Naive thymus-derived CD4-positive, alpha-beta T cell (primary cell): ENCODE data around the gene ARL5B. TPM values are rescaled to one million over a fixed set of nuclear protein-coding genes. Genes with fewer than 3 reads are reported as not detected.
A peak's percentile ranks its signal among the peaks of the same experiment; 100 is the strongest.
"Not testable (repeated sequence)": the region's sequence is repeated elsewhere in the genome, so short reads cannot be mapped to it uniquely, and the experiment has no call there.

Experiments used
- ATAC-seq: fragments of 150-1000 bp; cut with Tn5 transposase; 2 replicates; pipeline ENCODE4 v1.10.0; 2021; ENCODE audit warnings: mild to moderate bottlenecking, moderate library complexity
- CTCF ChIA-PET: fragments of 350-600 bp; sonication (Branson Sonifier 250); formaldehyde crosslinking; loops from one replicate; lab custom pipeline; 2021; ENCODE audit warnings: antibody characterized with exemption; lab: Charles Lee
- POLR2A ChIA-PET: fragments of 350-600 bp; sonication (Branson Sonifier 250); formaldehyde crosslinking; loops from one replicate; lab custom pipeline; 2021; ENCODE audit warnings: antibody characterized with exemption, inconsistent platforms; lab: Charles Lee
- DNase-seq, 9 donors: peaks; one replicate each; pipeline versions ENCODE4 v3.0.0 to v3.0.0-alpha.2; 2020 to 2022; ENCODE audit warnings: mixed read lengths in 1 of 9
- H3K27ac ChIP-seq: one replicate; pipeline ENCODE4 v1.7.0; 2013; ENCODE audit warnings: mild to moderate bottlenecking, low read depth, low read length, moderate library complexity
- H3K27me3 ChIP-seq, 2 donors: one replicate each; pipeline ENCODE4 v1.7.0; 2013; ENCODE audit warnings: low read length in 2 of 2, mild to moderate bottlenecking in 2 of 2, moderate library complexity in 2 of 2; ENCODE audit not compliant: control insufficient read depth in 2 of 2, insufficient read depth in 2 of 2
- H3K36me3 ChIP-seq, 3 experiments: 1 replicate in 2 of 3; 2 replicates in 1 of 3; pipeline ENCODE4 v1.7.0; 2013; ENCODE audit warnings: low read length in 3 of 3, mild to moderate bottlenecking in 3 of 3, moderate library complexity in 1 of 3; ENCODE audit not compliant: insufficient read depth in 3 of 3, control insufficient read depth in 2 of 3
- H3K4me1 ChIP-seq, 2 donors: one replicate each; pipeline ENCODE4 v1.7.0; 2013; ENCODE audit warnings: low read length in 2 of 2, mild to moderate bottlenecking in 2 of 2, moderate library complexity in 1 of 2; ENCODE audit not compliant: control insufficient read depth in 2 of 2, insufficient read depth in 2 of 2
- H3K4me3 ChIP-seq: 2 replicates; pipeline ENCODE4 v1.7.0; 2013; ENCODE audit warnings: mild to moderate bottlenecking, low read length
- H3K9me3 ChIP-seq, 3 experiments: 1 replicate in 2 of 3; 2 replicates in 1 of 3; pipeline ENCODE4 v1.7.0; 2013; ENCODE audit warnings: low read length in 3 of 3; ENCODE audit not compliant: control insufficient read depth in 2 of 3
- H3K27ac Mint-ChIP-seq, 9 donors: one replicate each; pipeline ENCODE4 v1.8.0; 2020 to 2022; ENCODE audit warnings: mixed read lengths in 9 of 9, mild to moderate bottlenecking in 8 of 9, moderate library complexity in 5 of 9, inconsistent platforms in 2 of 9
- H3K27me3 Mint-ChIP-seq, 5 donors: one replicate each; pipeline ENCODE4 v1.8.0; 2021 to 2022; ENCODE audit warnings: mixed read lengths in 5 of 5, mild to moderate bottlenecking in 1 of 5
- H3K36me3 Mint-ChIP-seq, 5 donors: one replicate each; pipeline ENCODE4 v1.8.0; 2020 to 2022; ENCODE audit warnings: mixed read lengths in 5 of 5, mild to moderate bottlenecking in 3 of 5, inconsistent platforms in 1 of 5
- H3K4me1 Mint-ChIP-seq, 7 donors: one replicate each; pipeline ENCODE4 v1.8.0; 2020 to 2022; ENCODE audit warnings: mixed read lengths in 7 of 7, mild to moderate bottlenecking in 3 of 7, inconsistent platforms in 1 of 7
- H3K4me3 Mint-ChIP-seq, 10 donors: one replicate each; pipeline ENCODE4 v1.8.0; 2020 to 2022; ENCODE audit warnings: mild to moderate bottlenecking in 10 of 10, mixed read lengths in 10 of 10, moderate library complexity in 6 of 10, inconsistent platforms in 2 of 10
- H3K9me3 Mint-ChIP-seq, 11 donors: one replicate each; pipeline ENCODE4 v1.8.0; 2020 to 2022; ENCODE audit warnings: mixed read lengths in 11 of 11, mild to moderate bottlenecking in 4 of 11, inconsistent platforms in 1 of 11, moderate library complexity in 1 of 11
- intact Hi-C, 2 donors: fragments of 100-400 bp; cut with micrococcal nuclease; formaldehyde crosslinking; loops; one replicate each; pipeline ENCODE4 v1.15.1; 2023
- polyA plus RNA-seq, 2 donors: library from polyadenylated mRNA; unstranded; fragments of 300-500 nt; fragmentation: Illumina TruSeq; gene quantifications; one replicate each; pipeline ENCODE4 v1.2.3, GENCODE V29; 2021
- total RNA-seq, 6 experiments: library from RNA in 5 of 6; stranded (reverse) in 5 of 6; gene quantifications; 1 replicate in 5 of 6; 2 replicates in 1 of 6; pipeline ENCODE4 v1.2.3 and lab custom pipeline; 2021 to 2026

Gene ARL5B
- total and polyA plus RNA-seq, 7 experiments from 2014 or later = 0.59 to 15.8 (median 13.0) TPM

- POLR2A ChIA-PET = interaction anchor here (2.1 kb wide), 1 partner anchor 22 kb away, joined by 4 read pairs; the partner anchor contains the start of gene ARL5B
- H3K9me3 ChIP-seq, ATAC-seq, H3K4me3 ChIP-seq, H3K27ac ChIP-seq, H3K27ac Mint-ChIP-seq, H3K4me3 Mint-ChIP-seq, H3K27me3 ChIP-seq, H3K36me3 ChIP-seq, H3K27me3 Mint-ChIP-seq, DNase-seq, intact Hi-C loops, H3K4me1 Mint-ChIP-seq, H3K4me1 ChIP-seq, H3K9me3 Mint-ChIP-seq, CTCF ChIA-PET: not testable (repeated sequence)
- peaks cover 0 to 34% (median 15%) of the 10 kb centered on the region in 5 donors for H3K36me3 Mint-ChIP-seq
Observed at GRCh38 chr10:18637400-18637799, 21.8 kb upstream of the ARL5B start.

GRCh38 chr10:18639719-18640118 lies 19.5 kb upstream of the ARL5B start:
- H3K27me3 ChIP-seq, H3K27me3 Mint-ChIP-seq, H3K36me3 ChIP-seq, H3K4me3 ChIP-seq, ATAC-seq, H3K27ac ChIP-seq, H3K9me3 Mint-ChIP-seq, H3K27ac Mint-ChIP-seq, CTCF ChIA-PET, H3K4me3 Mint-ChIP-seq, intact Hi-C loops, DNase-seq, H3K4me1 ChIP-seq, H3K9me3 ChIP-seq: not testable (repeated sequence)
- Mint-ChIP-seq H3K36me3 (peaks cover 0 to 36% (median 4%) of the 10 kb centered on the region in 5 donors), H3K4me1 (peaks cover 0 to 16% (median 9%) of the 10 kb centered on the region in 7 donors)
- POLR2A ChIA-PET = interaction anchor here (0.7 to 1.5 kb wide), 2 partner anchors 10 to 14 kb away, joined by 3 to 5 read pairs; no protein-coding TSS in a partner anchor

- DNase-seq (no peak), ATAC-seq (no peak)
- Histone ChIP-seq H3K4me3 (no peak overlapping the region), H3K27ac (no peak overlapping the region), H3K36me3 (no peaks in the 10 kb centered on the region), H3K4me1 (peaks cover 3 to 10% of the 10 kb centered on the region in 2 donors), H3K27me3 (no peaks in the 10 kb centered on the region), H3K9me3 (no peaks in the 10 kb centered on the region)
- intact Hi-C loops = no loop called here
- H3K36me3 Mint-ChIP-seq = peaks cover 0 to 19% (median 4%) of the 10 kb centered on the region in 5 donors
- CTCF ChIA-PET = interaction anchor here (0.6 kb wide), 1 partner anchor 124 kb away, joined by 4 read pairs; no protein-coding TSS in a partner anchor
- peaks cover 0 to 4% (median 0%) of the 10 kb centered on the region in 11 donors for H3K9me3 Mint-ChIP-seq
- H3K27ac Mint-ChIP-seq = no peak overlapping the region
- H3K27me3 Mint-ChIP-seq = peaks cover 0 to 2% (median 0%) of the 10 kb centered on the region in 5 donors
- POLR2A ChIA-PET = interaction anchor here (0.6 kb wide), 1 partner anchor 1407 kb away, joined by 3 read pairs; no protein-coding TSS in a partner anchor
- peaks cover 10 to 54% (median 42%) of the 10 kb centered on the region in 7 donors for H3K4me1 Mint-ChIP-seq
- no peak overlapping the region for H3K4me3 Mint-ChIP-seq
Observed at GRCh38 chr10:18647151-18647550, 12.1 kb upstream of the ARL5B start.

GRCh38 chr10:18647945-18648344 lies 11.3 kb upstream of the ARL5B start:
- H3K4me1 ChIP-seq = peaks cover 3 to 10% of the 10 kb centered on the region in 2 donors
- no peaks in the 10 kb centered on the region for H3K36me3 ChIP-seq
- ChIA-PET CTCF (interaction anchor here (0.5 kb wide), 1 partner anchor 29 kb away, joined by 5 read pairs; no protein-coding TSS in a partner anchor), POLR2A (no interaction called here)
- peaks cover 10 to 58% (median 48%) of the 10 kb centered on the region in 7 donors for H3K4me1 Mint-ChIP-seq
- intact Hi-C loops = no loop called here
- peak overlapping the region in 1 of 9 donors; percentile 66 for H3K27ac Mint-ChIP-seq
- DNase-seq (no peak), ATAC-seq (no peak)
- no peaks in the 10 kb centered on the region for H3K27me3 ChIP-seq
- H3K4me3 Mint-ChIP-seq = peak overlapping the region in 3 of 10 donors; percentile 17 to 43 (median 41)
- no peak overlapping the region for H3K4me3 ChIP-seq
- H3K27me3 Mint-ChIP-seq = peaks cover 0 to 2% (median 0%) of the 10 kb centered on the region in 5 donors
- H3K9me3 ChIP-seq = no peaks in the 10 kb centered on the region
- peaks cover 0 to 20% (median 4%) of the 10 kb centered on the region in 5 donors for H3K36me3 Mint-ChIP-seq
- peaks cover 0 to 4% (median 0%) of the 10 kb centered on the region in 11 donors for H3K9me3 Mint-ChIP-seq
- no peak overlapping the region for H3K27ac ChIP-seq

- H3K9me3 ChIP-seq = no peaks in the 10 kb centered on the region
- CTCF ChIA-PET = no interaction called here
- Mint-ChIP-seq H3K27ac (peak overlapping the region; percentile 28 to 98 (median 94)), H3K27me3 (peaks cover 0 to 2% (median 0%) of the 10 kb centered on the region in 5 donors), H3K9me3 (peaks cover 0 to 4% (median 0%) of the 10 kb centered on the region in 11 donors), H3K4me1 (peaks cover 10 to 47% (median 43%) of the 10 kb centered on the region in 7 donors), H3K4me3 (peak overlapping the region; percentile 64 to 99 (median 96)), H3K36me3 (peaks cover 0 to 17% (median 8%) of the 10 kb centered on the region in 5 donors)
- ATAC-seq (no peak), DNase-seq (no peak)
- H3K4me3 ChIP-seq = no peak overlapping the region
- intact Hi-C loops = no loop called here
- H3K36me3 ChIP-seq = no peaks in the 10 kb centered on the region
- no peaks in the 10 kb centered on the region for H3K27me3 ChIP-seq
- no peak overlapping the region for H3K27ac ChIP-seq
- POLR2A ChIA-PET = interaction anchor here (0.6 to 2.5 kb wide), 4 partner anchors 9 to 23 kb away, joined by 3 to 9 read pairs (median 4); partner anchors contain the start of gene ARL5B
- peaks cover 3 to 10% of the 10 kb centered on the region in 2 donors for H3K4me1 ChIP-seq
Observed at GRCh38 chr10:18649364-18649959, 9.8 kb upstream of the ARL5B start.

DNA sequence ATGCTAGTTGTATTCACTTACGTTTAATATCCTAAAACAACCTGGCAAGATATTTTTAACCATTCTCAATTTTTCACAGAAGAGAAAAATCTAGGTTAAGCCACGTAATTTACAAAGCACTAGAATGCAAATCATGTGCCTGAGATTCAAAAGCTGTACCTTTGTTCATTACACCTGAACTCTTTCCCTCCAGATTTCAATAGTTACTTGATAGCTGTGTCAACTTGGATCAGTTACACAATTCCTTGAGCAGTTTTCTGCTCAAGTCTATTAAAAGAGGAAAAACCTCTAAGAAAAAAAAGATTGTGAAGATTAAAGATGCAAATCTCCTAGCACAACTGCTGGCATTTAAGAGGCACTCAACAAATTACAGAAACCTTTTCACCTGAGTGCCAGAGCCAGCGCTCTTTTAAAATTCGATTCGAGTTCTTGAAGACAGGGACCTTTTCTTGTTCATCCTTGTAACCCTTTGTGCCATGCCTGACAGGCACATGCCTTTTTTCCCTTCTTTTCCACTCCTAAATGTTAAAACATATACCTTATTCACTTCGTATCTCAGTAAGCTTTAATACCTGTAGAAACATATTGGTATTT lies 8.7 kb upstream of the ARL5B start:
- no peaks in the 10 kb centered on the region for H3K36me3 ChIP-seq
- H3K9me3 Mint-ChIP-seq = peaks cover 0 to 4% (median 0%) of the 10 kb centered on the region in 11 donors
- ChIA-PET CTCF (interaction anchor here (0.6 kb wide), 1 partner anchor 1006 kb away, joined by 3 read pairs; no protein-coding TSS in a partner anchor), POLR2A (interaction anchor here (0.6 to 2.5 kb wide), 3 partner anchors 9 to 23 kb away, joined by 3 to 9 read pairs (median 5); partner anchors contain the start of gene ARL5B)
- peaks cover 3 to 10% of the 10 kb centered on the region in 2 donors for H3K4me1 ChIP-seq
- H3K4me1 Mint-ChIP-seq = peaks cover 10 to 47% (median 43%) of the 10 kb centered on the region in 7 donors
- peaks cover 0 to 15% (median 8%) of the 10 kb centered on the region in 5 donors for H3K36me3 Mint-ChIP-seq
- H3K27me3 Mint-ChIP-seq = peaks cover 0 to 2% (median 0%) of the 10 kb centered on the region in 5 donors
- ATAC-seq (no peak), DNase-seq (peak in 2 of 9 donors; percentile 10 to 11)
- peak overlapping the region; percentile 94 to 99 (median 98) for H3K27ac Mint-ChIP-seq
- H3K4me3 Mint-ChIP-seq = peak overlapping the region; percentile 92 to 99 (median 96)
- H3K27me3 ChIP-seq = no peaks in the 10 kb centered on the region
- H3K4me3 ChIP-seq = peak overlapping the region; percentile 93
- no peaks in the 10 kb centered on the region for H3K9me3 ChIP-seq
- H3K27ac ChIP-seq = peak overlapping the region; percentile 91
- intact Hi-C loops = loop anchor here (2.0 to 10.0 kb wide), 4 partner anchors 68 to 1626 kb away; partner anchors contain the start of gene VIM (in 1 of the 2)
